Breast epithelium (tissue), 3 donors: ENCODE measurements around the gene PPP1R1B.

ENCODE experiments used
- POLR2A ChIP-seq: fragments of 450-650 bp; IDR thresholded peaks from one replicate; pipeline ENCODE4 v1.6.1; 2016; ENCODE audit warnings: antibody characterized with exemption, mild to moderate bottlenecking, moderate library complexity
- TF ChIP-seq, protein P1 (sequence below), 3 donors: fragments of 450-650 bp; IDR thresholded peaks; one replicate each; pipeline ENCODE4 v1.5.1; 2016 to 2017; ENCODE audit warnings: antibody characterized with exemption in 3 of 3, mild to moderate bottlenecking in 3 of 3, moderate library complexity in 3 of 3

GRCh38 chr17:39641883-39642282, 15.1 kb downstream of the PPP1R1B start:
- TF ChIP-seq, protein P1, sequence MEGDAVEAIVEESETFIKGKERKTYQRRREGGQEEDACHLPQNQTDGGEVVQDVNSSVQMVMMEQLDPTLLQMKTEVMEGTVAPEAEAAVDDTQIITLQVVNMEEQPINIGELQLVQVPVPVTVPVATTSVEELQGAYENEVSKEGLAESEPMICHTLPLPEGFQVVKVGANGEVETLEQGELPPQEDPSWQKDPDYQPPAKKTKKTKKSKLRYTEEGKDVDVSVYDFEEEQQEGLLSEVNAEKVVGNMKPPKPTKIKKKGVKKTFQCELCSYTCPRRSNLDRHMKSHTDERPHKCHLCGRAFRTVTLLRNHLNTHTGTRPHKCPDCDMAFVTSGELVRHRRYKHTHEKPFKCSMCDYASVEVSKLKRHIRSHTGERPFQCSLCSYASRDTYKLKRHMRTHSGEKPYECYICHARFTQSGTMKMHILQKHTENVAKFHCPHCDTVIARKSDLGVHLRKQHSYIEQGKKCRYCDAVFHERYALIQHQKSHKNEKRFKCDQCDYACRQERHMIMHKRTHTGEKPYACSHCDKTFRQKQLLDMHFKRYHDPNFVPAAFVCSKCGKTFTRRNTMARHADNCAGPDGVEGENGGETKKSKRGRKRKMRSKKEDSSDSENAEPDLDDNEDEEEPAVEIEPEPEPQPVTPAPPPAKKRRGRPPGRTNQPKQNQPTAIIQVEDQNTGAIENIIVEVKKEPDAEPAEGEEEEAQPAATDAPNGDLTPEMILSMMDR (IDR thresholded peaks at IDR 0.05) = no peak
- TF ChIP-seq POLR2A = no peak
